ENCODE measurements around the gene CACNA1D.

- TF ChIP-seq, protein P1, sequence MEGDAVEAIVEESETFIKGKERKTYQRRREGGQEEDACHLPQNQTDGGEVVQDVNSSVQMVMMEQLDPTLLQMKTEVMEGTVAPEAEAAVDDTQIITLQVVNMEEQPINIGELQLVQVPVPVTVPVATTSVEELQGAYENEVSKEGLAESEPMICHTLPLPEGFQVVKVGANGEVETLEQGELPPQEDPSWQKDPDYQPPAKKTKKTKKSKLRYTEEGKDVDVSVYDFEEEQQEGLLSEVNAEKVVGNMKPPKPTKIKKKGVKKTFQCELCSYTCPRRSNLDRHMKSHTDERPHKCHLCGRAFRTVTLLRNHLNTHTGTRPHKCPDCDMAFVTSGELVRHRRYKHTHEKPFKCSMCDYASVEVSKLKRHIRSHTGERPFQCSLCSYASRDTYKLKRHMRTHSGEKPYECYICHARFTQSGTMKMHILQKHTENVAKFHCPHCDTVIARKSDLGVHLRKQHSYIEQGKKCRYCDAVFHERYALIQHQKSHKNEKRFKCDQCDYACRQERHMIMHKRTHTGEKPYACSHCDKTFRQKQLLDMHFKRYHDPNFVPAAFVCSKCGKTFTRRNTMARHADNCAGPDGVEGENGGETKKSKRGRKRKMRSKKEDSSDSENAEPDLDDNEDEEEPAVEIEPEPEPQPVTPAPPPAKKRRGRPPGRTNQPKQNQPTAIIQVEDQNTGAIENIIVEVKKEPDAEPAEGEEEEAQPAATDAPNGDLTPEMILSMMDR (conservative IDR thresholded peaks at IDR 0.05 in 1 of 2, IDR thresholded peaks at IDR 0.05 in 1 of 2; ENCODE audit: low read depth in 1 of 2, low read length in 2 of 2), result no peak
- TF ChIP-seq EZH2 (IDR thresholded peaks at IDR 0.05; ENCODE audit: low read length, missing control alignments), result no peak
These were observed 237.7 kb downstream of the CACNA1D start for GRCh38 chr3:53731934-53732624.
